ENCODE results near the gene MYOF.

The MYOF gene

DNA sequence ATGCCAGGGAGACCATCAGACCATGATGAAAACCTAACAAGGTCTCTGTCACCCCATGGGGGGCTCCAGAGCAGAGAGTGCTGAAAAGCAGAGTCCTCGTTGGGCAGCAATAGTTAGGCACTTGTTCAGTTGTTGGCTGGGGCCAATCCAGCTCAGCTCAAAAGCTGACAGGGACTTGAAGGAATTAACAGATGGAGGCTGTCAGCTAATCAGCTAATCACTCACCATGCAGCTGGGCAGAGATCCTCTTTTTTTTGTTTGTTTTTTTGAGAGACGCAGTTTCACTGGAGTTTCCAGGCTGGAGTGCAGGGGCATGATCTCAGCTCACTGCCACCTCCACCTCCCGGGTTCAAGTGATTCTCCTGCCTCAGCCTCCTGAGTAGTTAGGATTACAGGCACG, 32.4 kb upstream of the MYOF start:
- no peak overlapping the region for H4K12ac ChIP-seq (ENCODE audit: low read depth, low read length)
- no peak overlapping the region for H2BK12ac ChIP-seq (ENCODE audit: low read length)
- H4K8ac ChIP-seq (ENCODE audit: low read depth, low read length) = no peak overlapping the region
- H3K23ac ChIP-seq (ENCODE audit: low read length) = no peak overlapping the region
- no peaks in the 10 kb centered on the region for H3K79me1 ChIP-seq (ENCODE audit: low read length)
- H3K9me3 ChIP-seq (ENCODE audit: insufficient read depth, low read depth, low read length) = peaks cover 3% of the 10 kb centered on the region
- no peaks in the 10 kb centered on the region for H3K27me3 ChIP-seq (ENCODE audit: insufficient read depth, low read length)
- no peak overlapping the region for H4K91ac ChIP-seq (ENCODE audit: low read depth, low read length)
- no peaks in the 10 kb centered on the region for H3K4me1 ChIP-seq (ENCODE audit: control insufficient read depth in 1 of 2, insufficient read depth in 2 of 2, low read length in 2 of 2)
- H2AK5ac ChIP-seq (ENCODE audit: low read length) = no peak overlapping the region
- H3K36me3 ChIP-seq (ENCODE audit: control insufficient read depth in 1 of 2, insufficient read depth in 2 of 2, low read length in 2 of 2) = peaks cover 12 to 20% of the 10 kb centered on the region in 2 experiments
- no peak overlapping the region for H3K4me3 ChIP-seq (ENCODE audit: low read depth, low read length)
- no peaks in the 10 kb centered on the region for H3K79me2 ChIP-seq (ENCODE audit: control insufficient read depth, insufficient read depth, low read length, poor library complexity)
- H3K4ac ChIP-seq (ENCODE audit: low read depth, low read length) = no peak overlapping the region
- no CpG with 5 or more reads among the region's 4 CpGs for WGBS (ENCODE audit: extremely low coverage, insufficient coverage, insufficient read length)
- no peak overlapping the region for H2BK120ac ChIP-seq (ENCODE audit: insufficient read depth, low read length, poor library complexity)
- H3K4me2 ChIP-seq (ENCODE audit: low read length) = no peak overlapping the region
- DNase-seq = no peak
- H2AFZ ChIP-seq (ENCODE audit: insufficient read depth, low read length, poor library complexity) = no peak overlapping the region
- no peak overlapping the region for H3K9ac ChIP-seq (ENCODE audit: low read length)
- H3K18ac ChIP-seq (ENCODE audit: low read length) = no peak overlapping the region
- no peak overlapping the region for H3K14ac ChIP-seq (ENCODE audit: low read length)
- no peak overlapping the region for H2BK5ac ChIP-seq (ENCODE audit: low read depth, low read length, poor library complexity)
- no peak overlapping the region for H3K27ac ChIP-seq (ENCODE audit: low read depth, low read length)

DNA sequence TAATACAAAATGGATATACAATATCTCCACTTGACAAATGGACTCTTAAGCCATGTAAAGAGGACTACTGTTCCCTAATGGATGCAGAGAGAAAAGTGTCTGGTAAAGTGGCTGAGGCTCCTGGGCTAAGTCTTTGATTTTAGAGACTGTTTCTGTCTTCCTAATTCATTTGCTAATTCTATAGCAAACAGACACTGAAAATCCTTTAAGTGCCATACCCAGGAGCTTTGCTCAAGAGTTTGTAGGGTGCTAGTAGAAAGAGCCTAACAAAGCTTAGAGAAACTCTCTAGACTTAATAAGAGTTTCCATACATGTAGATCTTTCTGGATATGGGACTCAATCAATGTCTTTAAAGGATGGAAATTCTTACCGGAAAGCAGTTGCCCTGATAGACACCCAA, 31.0 kb upstream of the MYOF start:
- Histone ChIP-seq H3K4me3 (ENCODE audit: low read depth, low read length) (no peak overlapping the region), H3K27me3 (ENCODE audit: insufficient read depth, low read length) (no peaks in the 10 kb centered on the region), H3K9me3 (ENCODE audit: insufficient read depth, low read depth, low read length) (no peaks in the 10 kb centered on the region), H2AFZ (ENCODE audit: insufficient read depth, low read length, poor library complexity) (no peak overlapping the region), H3K4ac (ENCODE audit: low read depth, low read length) (no peak overlapping the region), H4K12ac (ENCODE audit: low read depth, low read length) (no peak overlapping the region), H3K18ac (ENCODE audit: low read length) (no peak overlapping the region), H3K9ac (ENCODE audit: low read length) (no peak overlapping the region), H2BK5ac (ENCODE audit: low read depth, low read length, poor library complexity) (no peak overlapping the region), H3K4me2 (ENCODE audit: low read length) (no peak overlapping the region), H3K14ac (ENCODE audit: low read length) (no peak overlapping the region), H3K27ac (ENCODE audit: low read depth, low read length) (no peak overlapping the region), H3K4me1 (ENCODE audit: control insufficient read depth in 1 of 2, insufficient read depth in 2 of 2, low read length in 2 of 2) (no peaks in the 10 kb centered on the region), H4K91ac (ENCODE audit: low read depth, low read length) (no peak overlapping the region), H3K36me3 (ENCODE audit: control insufficient read depth in 1 of 2, insufficient read depth in 2 of 2, low read length in 2 of 2) (peaks cover 9 to 10% of the 10 kb centered on the region in 2 experiments), H2BK12ac (ENCODE audit: low read length) (no peak overlapping the region), H3K79me1 (ENCODE audit: low read length) (no peaks in the 10 kb centered on the region), H2AK5ac (ENCODE audit: low read length) (no peak overlapping the region), H4K8ac (ENCODE audit: low read depth, low read length) (no peak overlapping the region), H3K79me2 (ENCODE audit: control insufficient read depth, insufficient read depth, low read length, poor library complexity) (no peaks in the 10 kb centered on the region), H2BK120ac (ENCODE audit: insufficient read depth, low read length, poor library complexity) (no peak overlapping the region), H3K23ac (ENCODE audit: low read length) (no peak overlapping the region)
- no CpG with 5 or more reads among the region's 1 CpG for WGBS (ENCODE audit: extremely low coverage, insufficient coverage, insufficient read length)
- no peak for DNase-seq

DNA sequence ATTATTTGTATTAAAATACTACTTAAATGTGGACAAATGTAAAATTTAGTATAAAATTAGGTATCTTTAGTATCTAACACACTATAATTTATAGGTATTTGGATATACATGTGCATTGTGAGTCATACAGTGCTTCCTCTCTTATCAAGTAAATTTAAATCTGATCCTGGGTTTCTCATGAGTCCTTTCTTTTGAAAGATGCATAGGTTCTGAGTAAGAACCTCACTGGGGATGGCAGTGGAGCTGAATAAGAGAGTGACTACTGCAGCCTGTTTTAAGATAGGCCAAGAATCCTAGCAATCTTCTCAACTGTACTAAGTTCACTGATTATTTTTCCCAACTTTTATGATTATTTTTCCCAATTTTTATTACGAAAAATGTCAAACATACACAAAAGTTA, 30.4 kb upstream of the MYOF start:
- no peak overlapping the region for H3K4me2 ChIP-seq (ENCODE audit: low read length)
- H3K4me1 ChIP-seq (ENCODE audit: control insufficient read depth in 1 of 2, insufficient read depth in 2 of 2, low read length in 2 of 2) = no peaks in the 10 kb centered on the region
- no peak overlapping the region for H2BK120ac ChIP-seq (ENCODE audit: insufficient read depth, low read length, poor library complexity)
- no peak overlapping the region for H2BK5ac ChIP-seq (ENCODE audit: low read depth, low read length, poor library complexity)
- H4K8ac ChIP-seq (ENCODE audit: low read depth, low read length) = no peak overlapping the region
- no peak overlapping the region for H3K18ac ChIP-seq (ENCODE audit: low read length)
- no peak overlapping the region for H3K23ac ChIP-seq (ENCODE audit: low read length)
- H3K79me2 ChIP-seq (ENCODE audit: control insufficient read depth, insufficient read depth, low read length, poor library complexity) = no peaks in the 10 kb centered on the region
- no peaks in the 10 kb centered on the region for H3K9me3 ChIP-seq (ENCODE audit: insufficient read depth, low read depth, low read length)
- H2AK5ac ChIP-seq (ENCODE audit: low read length) = no peak overlapping the region
- H2AFZ ChIP-seq (ENCODE audit: insufficient read depth, low read length, poor library complexity) = no peak overlapping the region
- no peak overlapping the region for H3K14ac ChIP-seq (ENCODE audit: low read length)
- H4K91ac ChIP-seq (ENCODE audit: low read depth, low read length) = no peak overlapping the region
- H2BK12ac ChIP-seq (ENCODE audit: low read length) = no peak overlapping the region
- H3K4ac ChIP-seq (ENCODE audit: low read depth, low read length) = no peak overlapping the region
- peaks cover 9 to 10% of the 10 kb centered on the region in 2 experiments for H3K36me3 ChIP-seq (ENCODE audit: control insufficient read depth in 1 of 2, insufficient read depth in 2 of 2, low read length in 2 of 2)
- no peak overlapping the region for H4K12ac ChIP-seq (ENCODE audit: low read depth, low read length)
- no peak for DNase-seq
- WGBS (ENCODE audit: extremely low coverage, insufficient coverage, insufficient read length) = no CpG with 5 or more reads among the region's 1 CpG
- H3K4me3 ChIP-seq (ENCODE audit: low read depth, low read length) = no peak overlapping the region
- H3K27me3 ChIP-seq (ENCODE audit: insufficient read depth, low read length) = no peaks in the 10 kb centered on the region
- H3K9ac ChIP-seq (ENCODE audit: low read length) = no peak overlapping the region
- H3K79me1 ChIP-seq (ENCODE audit: low read length) = no peaks in the 10 kb centered on the region
- no peak overlapping the region for H3K27ac ChIP-seq (ENCODE audit: low read depth, low read length)

GRCh38 chr10:93509816-93510215, 27.7 kb upstream of the MYOF start:
- Histone ChIP-seq H4K12ac (ENCODE audit: low read depth, low read length) (no peak overlapping the region), H2BK12ac (ENCODE audit: low read length) (no peak overlapping the region), H3K79me2 (ENCODE audit: control insufficient read depth, insufficient read depth, low read length, poor library complexity) (no peaks in the 10 kb centered on the region), H3K36me3 (ENCODE audit: control insufficient read depth in 1 of 2, insufficient read depth in 2 of 2, low read length in 2 of 2) (peaks cover 13 to 15% of the 10 kb centered on the region in 2 experiments), H3K4me3 (ENCODE audit: low read depth, low read length) (no peak overlapping the region), H2BK120ac (ENCODE audit: insufficient read depth, low read length, poor library complexity) (no peak overlapping the region), H3K27me3 (ENCODE audit: insufficient read depth, low read length) (no peaks in the 10 kb centered on the region), H3K14ac (ENCODE audit: low read length) (no peak overlapping the region), H3K9me3 (ENCODE audit: insufficient read depth, low read depth, low read length) (no peaks in the 10 kb centered on the region), H2BK5ac (ENCODE audit: low read depth, low read length, poor library complexity) (no peak overlapping the region), H2AFZ (ENCODE audit: insufficient read depth, low read length, poor library complexity) (no peak overlapping the region), H3K18ac (ENCODE audit: low read length) (no peak overlapping the region), H3K4me2 (ENCODE audit: low read length) (no peak overlapping the region), H3K9ac (ENCODE audit: low read length) (no peak overlapping the region), H3K4ac (ENCODE audit: low read depth, low read length) (no peak overlapping the region), H3K4me1 (ENCODE audit: control insufficient read depth in 1 of 2, insufficient read depth in 2 of 2, low read length in 2 of 2) (no peaks in the 10 kb centered on the region), H4K91ac (ENCODE audit: low read depth, low read length) (no peak overlapping the region), H3K79me1 (ENCODE audit: low read length) (no peaks in the 10 kb centered on the region), H3K23ac (ENCODE audit: low read length) (no peak overlapping the region), H2AK5ac (ENCODE audit: low read length) (no peak overlapping the region), H4K8ac (ENCODE audit: low read depth, low read length) (no peak overlapping the region), H3K27ac (ENCODE audit: low read depth, low read length) (no peak overlapping the region)
- no peak for DNase-seq
- no CpG with 5 or more reads among the region's 8 CpGs for WGBS (ENCODE audit: extremely low coverage, insufficient coverage, insufficient read length)

Data from trophoblast cell (in vitro differentiated cells and primary cell).